NCI-H1436 treated with DMSO at 0.1 percent for 48 hours (cell line): ENCODE results near the gene LAG3.

Source experiments
- DNase-seq: peaks from one replicate; lab custom pipeline; 2025; lab: John Stamatoyannopoulos, UW

Gene LAG3

DNA sequence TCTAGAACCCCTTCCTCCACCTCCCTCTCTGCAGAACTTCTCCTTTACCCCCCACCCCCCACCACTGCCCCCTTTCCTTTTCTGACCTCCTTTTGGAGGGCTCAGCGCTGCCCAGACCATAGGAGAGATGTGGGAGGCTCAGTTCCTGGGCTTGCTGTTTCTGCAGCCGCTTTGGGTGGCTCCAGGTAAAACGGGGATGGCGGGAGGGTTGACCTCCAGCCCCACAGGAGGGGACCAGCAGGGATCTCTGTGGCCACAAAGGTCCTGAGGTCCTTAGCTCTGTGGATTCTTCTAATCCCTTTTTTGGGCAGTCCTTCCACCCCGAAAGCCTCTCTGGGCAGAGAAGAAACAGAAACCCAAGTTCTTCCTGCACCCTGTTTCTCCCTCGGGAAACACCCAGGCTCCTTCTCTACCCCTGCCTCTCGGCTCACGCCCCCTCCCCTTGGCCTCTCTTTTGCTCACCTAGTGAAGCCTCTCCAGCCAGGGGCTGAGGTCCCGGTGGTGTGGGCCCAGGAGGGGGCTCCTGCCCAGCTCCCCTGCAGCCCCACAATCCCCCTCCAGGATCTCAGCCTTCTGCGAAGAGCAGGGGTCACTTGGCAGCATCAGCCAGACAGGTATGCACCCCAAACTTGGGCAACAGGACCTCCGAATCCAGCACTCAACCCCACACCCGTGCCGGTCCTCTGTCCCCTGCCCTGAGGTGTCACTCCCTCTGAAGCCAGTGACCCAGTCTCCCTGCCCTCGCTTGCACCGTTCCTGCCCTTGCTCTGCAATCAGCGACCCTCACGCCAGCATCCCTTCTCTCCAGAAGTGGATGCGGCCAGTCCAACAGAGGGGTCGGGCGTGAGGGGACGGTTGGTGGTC is 638 bp downstream of the LAG3 start:
- DNase-seq, result no peak

DNA sequence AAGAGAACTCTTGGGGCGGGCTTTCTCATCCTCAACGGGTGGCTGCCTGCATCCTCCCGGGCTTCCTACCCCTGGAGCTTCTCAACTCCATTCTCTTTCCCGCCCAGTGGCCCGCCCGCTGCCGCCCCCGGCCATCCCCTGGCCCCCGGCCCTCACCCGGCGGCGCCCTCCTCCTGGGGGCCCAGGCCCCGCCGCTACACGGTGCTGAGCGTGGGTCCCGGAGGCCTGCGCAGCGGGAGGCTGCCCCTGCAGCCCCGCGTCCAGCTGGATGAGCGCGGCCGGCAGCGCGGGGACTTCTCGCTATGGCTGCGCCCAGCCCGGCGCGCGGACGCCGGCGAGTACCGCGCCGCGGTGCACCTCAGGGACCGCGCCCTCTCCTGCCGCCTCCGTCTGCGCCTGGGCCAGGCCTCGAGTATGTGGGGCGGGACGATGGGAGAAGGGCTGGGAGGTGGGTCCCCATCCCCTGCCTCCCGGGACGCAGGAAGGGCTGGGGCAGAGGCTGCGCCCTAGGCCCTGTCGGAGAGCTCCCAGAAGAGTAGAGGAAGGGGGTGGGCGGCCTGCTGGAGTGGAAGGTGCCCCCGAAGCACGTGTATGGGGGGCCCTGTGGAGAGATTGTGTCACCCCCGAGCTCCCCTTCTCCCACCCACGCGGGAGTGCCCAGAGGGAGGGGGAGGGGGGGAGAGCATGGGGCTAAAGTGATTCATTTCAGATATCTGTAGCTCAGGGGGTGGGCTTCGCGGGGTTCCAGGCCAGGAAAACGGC is 1.5 kb downstream of the LAG3 start:
- DNase-seq, result no peak

DNA sequence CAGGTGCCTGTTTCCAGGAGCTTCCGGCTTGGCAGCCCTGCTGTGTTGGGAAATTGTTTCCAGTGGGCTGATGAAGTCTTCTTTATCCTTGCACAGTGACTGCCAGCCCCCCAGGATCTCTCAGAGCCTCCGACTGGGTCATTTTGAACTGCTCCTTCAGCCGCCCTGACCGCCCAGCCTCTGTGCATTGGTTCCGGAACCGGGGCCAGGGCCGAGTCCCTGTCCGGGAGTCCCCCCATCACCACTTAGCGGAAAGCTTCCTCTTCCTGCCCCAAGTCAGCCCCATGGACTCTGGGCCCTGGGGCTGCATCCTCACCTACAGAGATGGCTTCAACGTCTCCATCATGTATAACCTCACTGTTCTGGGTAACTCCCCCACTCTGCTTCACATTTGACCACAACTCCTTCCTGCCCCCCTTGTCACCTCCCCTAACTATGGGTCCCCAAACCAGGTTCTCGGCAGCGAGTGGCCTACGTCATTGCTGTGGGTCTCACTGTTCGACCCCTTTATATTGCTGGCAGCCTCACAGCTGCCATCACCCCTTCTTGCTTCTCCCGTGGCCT is 2.3 kb downstream of the LAG3 start:
- no peak for DNase-seq

DNA sequence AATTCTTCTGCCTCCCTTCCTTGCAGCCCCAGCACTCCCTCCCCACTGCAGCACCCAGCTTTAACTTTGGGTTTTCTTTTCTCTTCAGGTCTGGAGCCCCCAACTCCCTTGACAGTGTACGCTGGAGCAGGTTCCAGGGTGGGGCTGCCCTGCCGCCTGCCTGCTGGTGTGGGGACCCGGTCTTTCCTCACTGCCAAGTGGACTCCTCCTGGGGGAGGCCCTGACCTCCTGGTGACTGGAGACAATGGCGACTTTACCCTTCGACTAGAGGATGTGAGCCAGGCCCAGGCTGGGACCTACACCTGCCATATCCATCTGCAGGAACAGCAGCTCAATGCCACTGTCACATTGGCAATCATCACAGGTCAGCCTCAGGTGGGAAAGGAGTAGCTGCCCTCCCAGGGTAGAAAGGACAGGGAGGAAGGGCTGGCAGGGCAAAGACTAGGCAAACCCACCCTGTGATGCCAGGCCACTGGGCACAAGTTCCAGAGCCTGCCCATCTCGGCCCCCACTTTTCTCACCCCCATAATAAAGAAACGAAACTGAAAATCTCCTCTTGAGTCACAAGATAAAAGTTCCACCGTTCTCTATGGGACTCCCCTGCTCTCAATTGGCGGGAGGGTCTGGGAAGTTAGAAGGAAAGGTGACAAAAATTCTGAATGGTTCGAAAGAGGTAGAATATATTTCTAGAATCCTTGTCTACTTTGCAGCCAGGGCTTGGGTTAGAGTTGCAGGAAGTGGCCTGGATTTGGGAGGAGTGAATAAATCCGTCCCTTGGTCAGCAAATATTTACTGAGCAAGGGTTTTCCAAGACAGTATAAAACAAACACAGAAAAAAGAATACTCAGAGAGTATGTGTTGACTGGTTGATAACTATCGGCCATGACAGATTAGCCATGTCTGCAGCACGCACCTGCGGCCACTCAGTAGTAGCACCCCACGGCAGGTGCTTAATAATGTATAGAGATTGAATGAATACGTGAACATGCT is 3.2 kb downstream of the LAG3 start:
- DNase-seq, result no peak

DNA sequence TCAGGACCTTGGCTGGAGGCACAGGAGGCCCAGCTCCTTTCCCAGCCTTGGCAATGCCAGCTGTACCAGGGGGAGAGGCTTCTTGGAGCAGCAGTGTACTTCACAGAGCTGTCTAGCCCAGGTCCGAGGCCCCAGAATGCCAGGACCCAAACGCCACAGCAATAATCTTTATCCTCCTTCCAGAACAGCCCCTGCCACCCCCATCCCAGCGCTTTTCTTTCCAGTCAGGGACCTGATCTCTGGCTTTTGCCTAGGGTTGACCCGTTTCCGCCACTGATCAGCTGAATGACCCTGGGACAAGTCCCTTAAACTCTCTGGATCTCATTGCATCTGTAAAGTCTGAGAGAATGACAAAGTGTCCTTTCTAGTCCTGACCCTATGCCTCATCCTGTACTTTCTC is 5.1 kb downstream of the LAG3 start:
- no peak for DNase-seq

DNA sequence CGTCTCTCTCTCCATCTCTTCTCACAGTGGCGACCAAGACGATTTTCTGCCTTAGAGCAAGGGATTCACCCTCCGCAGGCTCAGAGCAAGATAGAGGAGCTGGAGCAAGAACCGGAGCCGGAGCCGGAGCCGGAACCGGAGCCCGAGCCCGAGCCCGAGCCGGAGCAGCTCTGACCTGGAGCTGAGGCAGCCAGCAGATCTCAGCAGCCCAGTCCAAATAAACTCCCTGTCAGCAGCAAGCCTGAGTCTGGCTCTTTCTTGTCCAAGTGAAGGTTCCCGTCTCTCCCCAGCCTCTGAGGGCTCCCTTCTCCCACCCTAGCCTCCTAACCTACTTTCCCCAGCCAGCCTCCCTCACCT is 5.9 kb downstream of the LAG3 start:
- DNase-seq, result no peak

DNA sequence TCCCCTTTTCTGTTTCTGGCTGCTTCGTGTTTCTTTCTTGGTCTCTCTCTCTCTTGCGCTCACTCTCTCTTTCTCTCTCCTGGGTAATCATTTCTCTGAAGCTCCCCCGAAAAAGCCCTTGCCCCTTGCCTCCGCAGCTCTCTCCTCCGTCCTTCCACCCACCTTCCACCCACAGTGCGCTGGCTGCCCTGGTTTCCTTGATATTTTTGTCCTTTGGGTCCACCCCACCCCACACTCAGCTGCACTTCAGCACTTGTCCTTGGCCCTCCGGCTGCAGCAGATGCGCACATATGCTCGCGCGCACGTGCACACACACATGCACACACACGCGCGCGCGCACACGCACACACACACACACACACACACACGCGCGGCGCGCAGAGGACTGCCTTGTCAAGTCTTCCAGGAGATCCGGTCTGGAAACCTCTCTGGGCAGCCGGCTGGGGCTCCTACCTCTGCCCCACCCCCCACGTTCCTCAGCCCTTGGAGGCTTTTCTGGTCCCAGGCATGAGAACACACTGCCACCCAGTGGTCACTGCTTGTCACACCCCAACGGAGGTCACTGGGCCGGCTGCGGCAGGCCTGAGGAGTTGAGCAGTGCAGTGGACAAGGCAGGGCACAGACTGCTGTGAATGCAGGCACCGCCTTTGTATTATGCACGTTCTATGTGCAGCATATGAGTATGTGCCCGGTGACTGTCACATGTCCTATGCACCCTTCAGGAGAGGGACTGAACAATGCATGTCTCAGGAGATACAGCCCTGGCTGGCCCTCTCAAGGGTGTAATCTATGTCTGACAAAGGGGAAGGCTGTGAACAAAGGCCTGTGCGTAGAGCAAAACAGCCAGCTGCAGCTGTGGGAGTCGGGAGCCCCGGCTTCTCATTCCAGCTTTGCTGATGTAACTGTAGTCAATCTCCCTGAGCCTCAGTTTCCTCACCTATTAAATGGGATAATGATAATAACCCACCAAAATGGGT is 6.5 kb downstream of the LAG3 start:
- DNase-seq, result peak; percentile 70

DNA sequence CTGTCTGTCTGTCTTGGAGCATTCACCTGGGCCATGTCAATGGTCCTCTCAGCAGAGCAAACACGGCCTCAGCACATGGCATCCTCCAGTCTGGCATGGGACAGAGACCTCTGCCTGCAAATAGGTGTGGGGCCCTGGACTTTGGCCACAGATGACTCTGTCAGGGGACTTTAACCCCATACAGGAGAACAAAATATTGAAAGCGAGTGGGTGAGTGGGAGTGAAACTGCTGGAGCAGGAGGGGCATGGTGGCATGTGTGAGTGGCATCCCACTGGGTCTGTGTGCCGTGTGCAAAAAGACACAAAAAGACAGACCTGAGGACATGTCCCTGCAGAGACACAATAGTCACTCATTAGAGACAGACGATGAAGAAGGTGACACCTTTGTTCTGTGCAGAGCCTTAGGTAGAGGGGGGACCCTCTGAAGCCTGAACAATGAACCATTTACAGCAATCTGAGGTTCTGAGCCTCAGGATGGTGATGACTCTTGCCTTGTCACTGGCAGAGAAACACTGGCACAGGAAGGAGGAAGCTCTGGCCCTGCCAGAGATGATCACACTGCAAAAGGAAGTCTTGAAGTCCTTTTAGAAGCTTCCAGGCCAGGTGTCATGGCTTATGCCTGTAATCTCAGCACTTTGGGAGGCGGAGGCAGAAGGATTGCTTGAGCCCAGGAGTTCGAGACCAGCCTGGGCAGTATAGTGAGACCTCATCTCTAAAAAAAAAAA is 7.5 kb downstream of the LAG3 start:
- no peak for DNase-seq

DNA sequence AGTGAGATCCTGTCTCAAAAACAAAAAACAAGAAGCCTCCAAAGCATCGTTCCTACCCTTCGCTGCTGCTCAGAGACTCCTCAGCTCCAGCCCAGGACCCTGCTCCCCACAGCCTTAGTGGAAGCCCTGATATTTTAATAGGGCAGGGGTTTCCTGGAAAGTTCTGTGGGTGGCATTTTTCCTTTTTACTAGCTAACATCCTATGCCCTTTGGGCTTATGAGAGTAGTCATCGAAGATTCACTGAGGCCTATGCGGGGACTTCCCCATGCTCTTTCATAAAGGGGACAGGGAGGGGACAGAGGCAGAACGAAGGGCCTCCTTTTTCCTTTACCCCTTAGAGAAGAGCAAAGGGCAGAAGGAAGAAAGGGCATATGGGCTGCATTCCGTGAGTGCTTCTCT is 8.3 kb downstream of the LAG3 start:
- DNase-seq, result no peak

DNA sequence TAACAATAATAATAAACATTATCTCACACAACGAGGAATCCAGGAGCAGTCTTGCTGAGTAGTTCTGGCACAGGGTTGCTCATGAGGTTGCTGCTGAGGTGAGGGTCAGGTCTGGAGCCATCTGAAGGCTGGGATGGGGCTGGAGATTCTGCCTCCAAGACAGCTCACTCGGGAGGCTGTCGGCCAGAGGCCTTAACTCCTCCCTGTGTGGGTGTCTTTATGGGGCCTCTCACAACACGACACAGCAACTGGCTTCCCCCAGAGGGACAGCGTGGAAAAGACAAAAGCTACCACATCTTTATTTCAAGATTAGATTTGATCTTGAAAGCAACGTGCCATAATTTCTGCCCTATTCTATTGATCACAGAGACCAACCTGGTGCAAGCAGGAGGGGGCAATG is 9.8 kb downstream of the LAG3 start:
- no peak for DNase-seq

DNA sequence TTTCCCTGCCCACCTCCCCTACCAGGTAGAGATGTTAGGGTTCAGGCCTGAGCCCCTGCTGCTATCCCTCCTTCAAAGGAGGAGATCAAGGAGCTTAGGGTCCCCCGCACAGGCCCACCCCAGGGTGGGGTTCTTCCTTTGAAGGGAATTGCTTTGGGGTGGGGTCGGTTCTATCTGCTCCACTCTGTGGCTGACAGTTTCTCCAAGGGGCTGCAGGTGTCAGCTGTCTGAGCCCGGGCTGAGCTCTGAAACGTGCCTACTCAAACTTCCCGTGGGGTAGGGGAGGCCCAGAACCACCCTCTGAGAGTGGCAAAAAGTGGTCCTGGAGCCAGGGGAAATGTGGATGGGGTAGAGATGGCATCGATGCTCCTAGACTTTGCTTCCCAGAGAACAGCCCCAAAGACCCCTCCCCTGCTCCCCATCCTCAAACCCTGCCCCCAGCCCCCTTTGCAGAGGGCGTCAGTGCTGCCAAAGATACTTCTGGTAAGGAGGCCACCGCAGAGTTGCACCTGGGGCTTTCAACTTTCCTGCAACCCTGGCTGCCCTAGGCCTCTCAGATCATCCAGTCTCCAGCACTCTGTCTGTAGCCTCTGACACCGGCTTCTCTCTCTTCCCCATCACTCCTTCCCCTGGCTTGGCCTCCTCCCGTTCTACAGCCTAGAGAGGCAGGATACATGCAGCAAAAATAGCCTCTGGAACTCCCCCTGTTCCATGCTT is 10.7 kb downstream of the LAG3 start:
- DNase-seq, result no peak

DNA sequence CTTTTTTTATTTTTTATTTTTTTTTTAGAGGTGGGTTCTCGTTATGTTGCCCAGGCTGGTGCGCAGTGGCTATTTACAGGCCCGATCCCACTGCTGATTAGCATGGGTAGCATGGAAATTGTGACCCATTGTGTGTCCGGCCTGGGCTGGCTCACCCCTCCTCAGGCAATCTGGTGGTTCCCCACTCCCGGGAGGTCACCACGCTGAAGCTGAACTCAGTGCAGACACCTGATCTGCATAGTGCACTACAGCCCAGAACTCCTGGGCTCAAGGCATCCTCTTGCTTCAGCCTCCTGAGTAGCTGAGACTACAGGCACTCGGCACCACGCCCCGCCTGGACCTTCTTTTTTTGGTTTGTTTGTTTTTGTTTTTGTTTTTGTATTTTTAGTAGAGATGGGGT is 11.5 kb downstream of the LAG3 start:
- no peak for DNase-seq

DNA sequence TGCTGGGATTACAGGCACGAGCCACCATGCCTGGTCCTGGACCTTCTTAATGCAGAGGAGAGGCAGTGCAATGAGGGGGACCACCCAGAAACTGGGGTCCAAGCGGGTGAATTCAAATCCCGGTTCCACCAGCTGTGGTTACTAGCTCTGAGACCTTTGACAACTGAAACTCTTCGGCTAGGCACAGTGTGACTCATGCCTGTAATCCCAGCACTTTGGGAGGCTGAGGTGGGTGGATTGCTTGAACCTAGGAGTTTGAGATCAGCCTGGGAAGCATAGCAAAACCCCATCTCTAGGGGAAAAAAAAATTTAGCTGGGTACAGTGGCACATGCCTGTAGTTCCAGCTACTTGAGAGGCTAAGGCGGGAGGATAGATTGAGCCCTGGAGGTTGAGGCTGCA is 12.0 kb downstream of the LAG3 start:
- no peak for DNase-seq

DNA sequence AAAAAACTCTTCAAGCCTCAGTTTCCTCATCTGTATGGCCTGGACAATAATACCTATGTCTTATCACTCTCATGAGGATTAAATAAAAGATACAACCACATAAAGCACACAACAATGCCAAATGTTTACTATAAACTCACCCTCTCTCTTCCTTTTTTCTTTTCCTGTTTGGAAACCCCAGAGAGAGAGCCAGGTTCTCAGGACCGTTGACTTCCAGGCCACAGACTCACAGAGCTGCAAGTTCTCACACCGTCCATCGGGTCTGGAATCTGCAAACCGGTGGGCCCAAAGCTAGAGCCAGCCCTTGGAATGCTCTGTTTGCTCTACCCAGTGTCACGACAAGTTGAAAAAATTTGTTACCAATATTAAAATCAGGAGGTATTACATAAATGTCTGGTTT is 12.4 kb downstream of the LAG3 start:
- DNase-seq, result no peak

DNA sequence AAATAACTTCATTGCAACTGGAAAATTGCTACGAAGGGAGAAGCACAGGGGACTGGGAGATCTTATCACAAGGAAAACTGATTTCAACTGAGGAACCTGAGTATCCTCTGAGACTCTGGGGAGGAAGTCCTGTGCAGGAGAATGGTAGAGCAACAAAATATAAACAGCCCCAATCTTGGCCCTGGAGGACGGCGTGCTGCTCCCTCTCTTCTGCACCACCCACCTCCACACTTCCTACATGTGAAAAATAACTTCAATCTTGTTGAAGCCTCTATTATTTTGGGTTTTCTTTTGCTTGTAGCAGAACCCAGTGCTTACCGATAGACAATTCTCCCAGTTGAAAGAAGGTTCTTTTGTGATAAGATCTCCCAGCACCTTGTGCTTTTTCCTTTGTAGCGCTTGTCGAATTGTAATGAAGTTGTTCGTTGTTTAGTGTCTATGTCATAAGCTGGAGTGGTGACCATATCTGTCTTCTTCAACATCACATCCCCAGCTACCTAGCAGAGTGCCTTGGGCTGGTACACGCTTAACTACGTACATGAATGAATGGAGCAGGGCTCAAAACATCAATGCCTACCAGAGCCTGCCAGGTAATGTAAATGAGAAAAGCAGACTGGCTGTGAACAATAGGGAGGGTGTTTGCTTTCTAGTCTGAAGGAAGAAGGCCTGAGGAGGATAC is 14.2 kb downstream of the LAG3 start:
- DNase-seq, result no peak

DNA sequence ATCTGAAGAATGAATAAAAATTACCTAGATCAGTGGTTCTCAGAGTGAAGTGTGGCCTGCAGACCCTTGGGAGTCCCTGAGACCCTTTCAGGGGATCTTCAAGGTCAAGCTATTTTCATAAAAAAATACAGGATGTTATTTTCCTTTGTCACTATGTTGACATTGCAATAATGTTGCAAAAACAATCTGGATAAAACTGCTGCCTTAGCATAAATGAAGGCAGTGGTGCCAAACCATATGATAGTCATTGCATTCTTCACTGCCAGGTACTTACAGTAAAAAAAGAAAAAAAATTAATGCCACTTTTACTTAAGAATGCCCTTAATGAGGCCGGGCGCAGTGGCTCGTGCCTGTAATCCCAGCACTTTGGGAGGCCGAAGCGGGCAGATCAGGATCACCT is 15.0 kb downstream of the LAG3 start:
- DNase-seq, result no peak

DNA sequence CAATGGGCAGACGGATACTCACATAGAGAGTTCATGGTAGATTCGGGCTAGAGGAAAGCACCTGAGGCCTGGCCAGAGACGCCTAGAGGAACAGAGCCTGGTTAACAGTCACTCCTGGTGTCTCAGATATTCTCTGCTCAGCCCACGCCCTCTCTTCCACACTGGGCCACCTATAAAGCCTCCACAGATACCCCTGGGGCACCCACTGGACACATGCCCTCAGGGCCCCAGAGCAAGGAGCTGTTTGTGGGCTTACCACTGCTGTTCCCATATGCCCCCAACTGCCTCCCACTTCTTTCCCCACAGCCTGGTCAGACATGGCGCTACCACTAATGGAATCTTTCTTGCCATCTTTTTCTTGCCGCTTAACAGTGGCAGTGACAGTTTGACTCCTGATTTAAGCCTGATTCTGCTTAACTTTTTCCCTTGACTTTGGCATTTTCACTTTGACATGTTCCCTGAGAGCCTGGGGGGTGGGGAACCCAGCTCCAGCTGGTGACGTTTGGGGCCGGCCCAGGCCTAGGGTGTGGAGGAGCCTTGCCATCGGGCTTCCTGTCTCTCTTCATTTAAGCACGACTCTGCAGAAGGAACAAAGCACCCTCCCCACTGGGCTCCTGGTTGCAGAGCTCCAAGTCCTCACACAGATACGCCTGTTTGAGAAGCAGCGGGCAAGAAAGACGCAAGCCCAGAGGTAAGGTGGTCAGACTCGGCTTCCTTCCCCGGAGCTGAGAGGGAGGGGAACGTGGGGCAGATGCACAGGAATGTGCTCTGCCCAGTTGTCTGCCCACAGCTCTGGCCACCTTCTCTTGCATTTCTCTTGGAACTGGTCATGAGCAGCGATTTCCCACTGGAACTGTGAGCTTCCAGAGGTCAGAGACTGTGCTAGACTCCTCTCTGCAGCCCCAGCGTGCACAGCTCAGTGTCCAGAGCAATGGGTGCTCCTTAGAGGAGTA is 16.9 kb downstream of the LAG3 start, which contains the start of gene CD4:
TSS of gene CD4 (plus strand) at position 557 of the 953 bp plus-strand sequence. CDS start 10,611 bp downstream, outside the sequence.
- no peak for DNase-seq
